Neural cell (in vitro differentiated cells): Measurements from ENCODE around the gene GALNT16. TPM values are rescaled to one million over a fixed set of nuclear protein-coding genes. Genes with fewer than 3 reads are reported as not detected.

Experiments used
- H2AFZ ChIP-seq: fragments of 200-600, 300-800 bp; sonication (generic), shearing (Covaris generic); 2 replicates; pipeline ENCODE4 v1.6.0; 2014; ENCODE audit warnings: low read depth, mild to moderate bottlenecking, antibody characterized with exemption, low read length, moderate library complexity
- H3F3A ChIP-seq: fragments of 200-600 bp; shearing (Covaris generic); 2 replicates; pipeline ENCODE4 v1.6.1; 2016; ENCODE audit warnings: mild to moderate bottlenecking, moderate library complexity, mixed read lengths, antibody characterized with exemption, low read length; ENCODE audit not compliant: insufficient read depth, poor library complexity, severe bottlenecking
- H3K27ac ChIP-seq: fragments of 200-600, 300-800 bp; sonication (generic), shearing (Covaris generic); 2 replicates; pipeline ENCODE4 v1.5.1; 2014; ENCODE audit warnings: mild to moderate bottlenecking, low read length, moderate library complexity
- H3K27me3 ChIP-seq: fragments of 300-800, 200-600 bp; sonication (generic), shearing (Covaris generic); 2 replicates; pipeline ENCODE4 v1.6.0; 2014; ENCODE audit warnings: mild to moderate bottlenecking, low read depth, low read length, moderate library complexity; ENCODE audit not compliant: insufficient read depth
- H3K36me3 ChIP-seq: fragments of 300-800, 200-600 bp; sonication (generic), shearing (Covaris generic); 2 replicates; pipeline ENCODE4 v1.5.1; 2014; ENCODE audit warnings: mild to moderate bottlenecking, antibody characterized with exemption, low read length, moderate library complexity; ENCODE audit not compliant: insufficient read depth
- H3K4me2 ChIP-seq: fragments of 300-800, 200-600 bp; sonication (generic), shearing (Covaris generic); 2 replicates; pipeline ENCODE4 v1.6.0; 2014; ENCODE audit warnings: mild to moderate bottlenecking, low read length
- H3K4me3 ChIP-seq: fragments of 300-800, 200-600 bp; sonication (generic), shearing (Covaris generic); 2 replicates; pipeline ENCODE4 v1.5.1; 2014; ENCODE audit warnings: mild to moderate bottlenecking, low read length, moderate library complexity
- H3K79me2 ChIP-seq: fragments of 200-600 bp; shearing (Covaris generic); replicated peaks from 2 replicates; pipeline ENCODE4 v1.6.0; 2014; ENCODE audit warnings: mild to moderate bottlenecking, low read length, moderate library complexity; ENCODE audit not compliant: insufficient read depth
- H3K9ac ChIP-seq: fragments of 300-800, 200-600 bp; sonication (generic), shearing (Covaris generic); 2 replicates; pipeline ENCODE4 v1.6.1; 2016; ENCODE audit warnings: mild to moderate bottlenecking, low read length, mixed read lengths
- H3K9me2 ChIP-seq: fragments of 200-600 bp; shearing (Covaris generic); 2 replicates; pipeline ENCODE4 v1.6.1; 2016; ENCODE audit warnings: mild to moderate bottlenecking, low read length, mixed read lengths; ENCODE audit not compliant: insufficient read depth
- H3K9me3 ChIP-seq: fragments of 200-600, 300-800 bp; sonication (generic), shearing (Covaris generic); 2 replicates; pipeline ENCODE4 v1.6.1; 2016; ENCODE audit warnings: mild to moderate bottlenecking, mixed run types, low read length, moderate library complexity, mixed read lengths
- H4K20me1 ChIP-seq: fragments of 200-600 bp; shearing (Covaris generic); 2 replicates; pipeline ENCODE4 v1.6.1; 2016; ENCODE audit warnings: mild to moderate bottlenecking, mixed run types; ENCODE audit not compliant: insufficient read depth
- CTCF ChIP-seq: fragments of 450-650 bp; IDR thresholded peaks from 2 replicates; pipeline ENCODE4 v1.5.1; 2014; ENCODE audit warnings: antibody characterized with exemption, mild to moderate bottlenecking, moderate library complexity; ENCODE audit not compliant: poor library complexity, severe bottlenecking
- EP300 ChIP-seq: fragments of 450-650 bp; conservative IDR thresholded peaks from 2 replicates; pipeline ENCODE4 v1.6.1; 2014; ENCODE audit warnings: antibody characterized with exemption, mild to moderate bottlenecking, moderate library complexity; ENCODE audit not compliant: poor library complexity, severe bottlenecking
- EZH2 ChIP-seq: fragments of 200-600, 300-800 bp; shearing (Covaris generic), sonication (generic); IDR thresholded peaks from 2 replicates; pipeline ENCODE4 v1.6.1; 2014; ENCODE audit warnings: antibody characterized with exemption, low read length, borderline replicate concordance, mild to moderate bottlenecking; ENCODE audit not compliant: insufficient read depth, poor library complexity, severe bottlenecking
- MXI1 ChIP-seq: fragments of 450-650 bp; conservative IDR thresholded peaks from 2 replicates; pipeline ENCODE4 v1.6.1; 2014; ENCODE audit warnings: antibody characterized with exemption, mild to moderate bottlenecking; ENCODE audit not compliant: poor library complexity, severe bottlenecking
- POLR2AphosphoS5 ChIP-seq: IDR thresholded peaks from 2 replicates; pipeline ENCODE4 v1.6.1; 2012
- RAD21 ChIP-seq: fragments of 450-650 bp; conservative IDR thresholded peaks from 2 replicates; pipeline ENCODE4 v1.6.1; 2014; ENCODE audit warnings: antibody characterized with exemption, mild to moderate bottlenecking, moderate library complexity
- REST ChIP-seq: IDR thresholded peaks from 2 replicates; pipeline ENCODE4 v1.6.1; 2012; ENCODE audit warnings: borderline replicate concordance
- SMC3 ChIP-seq: fragments of 450-650 bp; conservative IDR thresholded peaks from 2 replicates; pipeline ENCODE4 v1.6.1; 2014; ENCODE audit warnings: antibody characterized with exemption, mild to moderate bottlenecking, moderate library complexity; ENCODE audit not compliant: poor library complexity
- TAF1 ChIP-seq: IDR thresholded peaks from 2 replicates; pipeline ENCODE4 v1.6.1; 2012; ENCODE audit warnings: low read depth
- polyA plus RNA-seq: library from polyadenylated mRNA; depleted of rRNA; stranded (reverse); fragments of >200 nt; gene quantifications from 2 replicates; pipeline ENCODE4 v1.2.3, GENCODE V29; 2014

GALNT16 gene
- polyA plus RNA-seq, 1 donor from 2014 or later = 23.8 TPM

- H3K4me2 ChIP-seq = no peak overlapping the region
- peaks cover 5% of the 10 kb centered on the region for H3K36me3 ChIP-seq
- H4K20me1 ChIP-seq = peaks cover 5% of the 10 kb centered on the region
- peaks cover 81% of the 10 kb centered on the region for H3K79me2 ChIP-seq
- no peaks in the 10 kb centered on the region for H3K9me2 ChIP-seq
- no peaks in the 10 kb centered on the region for H3K27me3 ChIP-seq
- H3K9ac ChIP-seq = no peak overlapping the region
- no peak overlapping the region for H3K27ac ChIP-seq
- TF ChIP-seq POLR2AphosphoS5 (no peak), RAD21 (no peak), EZH2 (no peak), MXI1 (no peak), EP300 (no peak), TAF1 (no peak), CTCF (no peak), REST (no peak), SMC3 (no peak)
- no peak overlapping the region for H2AFZ ChIP-seq
- H3K9me3 ChIP-seq = no peaks in the 10 kb centered on the region
- peaks cover 5% of the 10 kb centered on the region for H3F3A ChIP-seq
- H3K4me3 ChIP-seq = peak overlapping the region; percentile 80
Measured at GRCh38 chr14:69395929-69396328, 136.0 kb downstream of the GALNT16 start.

- no peaks in the 10 kb centered on the region for H3K27me3 ChIP-seq
- H3K9me3 ChIP-seq = no peaks in the 10 kb centered on the region
- peak within 1 kb of the TSS; percentile 80 for H3K4me3 ChIP-seq
- peak; percentile 83 for TF ChIP-seq EP300
- peak; percentile 18 for TF ChIP-seq TAF1
- TF ChIP-seq CTCF = no peak
- no peak for TF ChIP-seq EZH2
- TF ChIP-seq POLR2AphosphoS5 = peak; percentile 95
- peak; percentile 56 for TF ChIP-seq REST
- TF ChIP-seq SMC3 = no peak
- peak; percentile 11 for TF ChIP-seq RAD21
- TF ChIP-seq MXI1 = peak; percentile 75
- H3K27ac ChIP-seq = peak within 1 kb of the TSS; percentile 93
- no peaks in the 10 kb centered on the region for H3K36me3 ChIP-seq
- peak within 1 kb of the TSS; percentile 94 for H3K9ac ChIP-seq
- H3F3A ChIP-seq = peaks cover 5% of the 10 kb centered on the region
- no peaks in the 10 kb centered on the region for H3K9me2 ChIP-seq
- peak within 1 kb of the TSS; percentile 73 for H2AFZ ChIP-seq
- peak within 1 kb of the TSS; percentile 98 for H3K4me2 ChIP-seq
- peaks cover 84% of the 10 kb centered on the region for H3K79me2 ChIP-seq
- H4K20me1 ChIP-seq = no peaks in the 10 kb centered on the region
Measured at GRCh38 chr14:69398053-69398817, 138.3 kb downstream of the GALNT16 start, which contains the start of the genes ERH and SLC39A9. ERH (minus strand) TSS chr14:69398299; CDS start chr14:69398233, 66 bp downstream. SLC39A9 (plus strand) TSS chr14:69398692; CDS start chr14:69399370, 678 bp downstream.
